ENCODE data around the gene NEK10.
"Not testable (repeated sequence)": the region's sequence is repeated elsewhere in the genome, so short reads cannot be mapped to it uniquely, and the experiment has no call there.

Gene NEK10

GRCh38 chr3:27310688-27311087 lies 58.5 kb downstream of the NEK10 start:
- DNase-seq = no peak

DNA sequence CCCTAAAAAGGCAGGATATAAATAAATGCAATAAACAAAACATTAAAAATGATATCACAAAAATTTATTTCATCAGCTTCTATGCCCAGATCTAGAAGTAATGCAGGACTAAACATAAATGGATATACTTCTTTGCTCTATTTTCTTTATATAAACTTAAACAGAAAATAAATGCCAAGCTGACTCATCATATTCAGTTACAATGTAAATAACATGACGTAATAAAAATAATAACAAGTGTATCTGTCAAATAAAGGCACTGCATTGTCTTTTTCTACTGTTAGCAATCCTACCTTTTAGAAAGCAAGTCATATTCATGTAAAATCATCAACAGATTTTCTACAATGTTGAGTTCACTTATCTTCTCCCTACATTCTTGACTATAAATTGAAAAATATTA lies 61.6 kb downstream of the NEK10 start:
- DNase-seq = no peak

DNA sequence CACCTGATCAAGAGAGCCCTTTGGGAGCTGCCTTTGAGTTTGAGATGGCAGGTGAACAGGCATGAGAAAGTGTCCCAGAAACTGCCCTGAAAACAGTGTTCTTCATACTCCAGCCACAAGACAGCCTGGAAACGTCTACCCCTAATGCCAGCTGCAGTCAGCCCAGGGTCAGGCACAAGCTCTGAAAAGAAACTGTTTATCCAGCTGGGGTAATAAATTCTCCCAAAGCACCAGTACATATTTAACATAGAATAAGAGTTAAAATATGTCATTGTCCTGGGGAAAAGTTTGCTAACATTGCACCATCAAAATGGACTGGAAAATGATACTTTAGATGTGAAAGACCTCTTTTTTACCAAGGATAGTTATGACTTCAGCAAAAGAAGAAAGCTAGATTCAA lies 66.3 kb downstream of the NEK10 start:
- DNase-seq = no peak

DNA sequence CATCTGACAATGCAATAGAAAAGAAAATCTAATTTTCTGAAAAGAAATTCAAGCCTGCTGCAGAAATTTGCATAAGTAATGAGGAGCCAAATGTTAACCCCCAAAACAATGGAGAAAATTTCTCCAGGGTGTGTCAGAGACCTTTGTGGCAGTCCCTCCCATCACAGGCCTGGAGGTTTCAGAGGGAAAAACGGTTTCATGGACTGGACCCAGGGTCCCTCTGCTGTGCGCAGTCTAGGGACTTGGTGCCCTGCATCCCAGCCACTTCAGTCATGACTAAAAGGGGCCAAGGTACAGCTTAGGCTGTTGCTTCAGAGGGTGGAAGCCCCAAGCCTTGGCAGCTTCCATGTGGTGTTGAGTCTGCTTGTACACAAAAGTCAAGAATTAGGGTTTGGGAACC lies 70.2 kb downstream of the NEK10 start:
- not testable (repeated sequence) for DNase-seq

DNA sequence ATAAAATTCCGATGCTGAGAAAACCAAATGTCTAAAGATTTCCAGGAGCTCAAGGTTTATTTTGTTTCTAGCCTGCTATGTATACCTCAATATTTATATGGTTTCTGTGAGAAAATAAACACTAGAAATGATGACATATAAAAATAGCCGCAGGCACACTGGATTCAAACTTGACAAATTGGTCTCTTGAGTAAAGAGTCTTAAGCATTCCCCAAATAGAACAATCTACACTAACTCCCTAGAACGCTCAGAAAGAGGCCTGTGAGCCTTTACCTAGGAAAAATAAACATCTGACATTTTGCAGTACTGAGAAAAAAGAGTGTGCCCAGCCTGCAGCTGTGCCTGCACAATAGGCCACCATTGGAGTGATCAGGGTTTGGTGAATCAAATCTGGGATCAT lies 75.2 kb downstream of the NEK10 start:
- peak; percentile 35 for DNase-seq

- DNase-seq = no peak
These were observed 78.4 kb downstream of the NEK10 start for GRCh38 chr3:27290760-27291159.

DNA sequence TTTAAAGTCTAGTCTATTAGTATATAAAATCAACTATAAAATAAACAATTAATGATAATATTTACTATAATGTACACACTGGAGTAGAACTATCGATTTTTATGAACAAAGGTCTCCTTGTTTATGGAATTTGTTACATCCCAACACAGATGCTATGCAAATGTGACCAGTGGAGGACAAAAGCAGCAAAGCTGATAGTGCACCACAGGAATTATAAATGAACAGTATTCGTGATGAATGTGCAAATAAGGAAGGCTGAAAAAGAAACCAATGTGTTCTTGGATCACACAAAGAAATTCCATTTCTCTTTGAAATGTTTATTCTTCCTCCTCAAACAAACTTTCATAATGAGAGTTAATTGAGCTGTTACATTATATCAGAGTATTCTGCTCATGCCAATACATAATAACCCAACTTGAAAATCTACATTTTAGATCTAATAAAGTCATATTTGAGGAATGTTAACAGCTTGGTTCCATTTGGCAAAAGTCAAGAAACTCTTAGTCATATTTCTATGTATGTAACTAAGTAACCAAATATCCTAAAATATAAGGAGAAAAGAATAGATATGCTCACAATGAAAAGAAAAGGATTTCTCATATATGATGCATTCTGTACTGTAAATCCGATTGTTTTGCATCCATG lies 79.3 kb downstream of the NEK10 start:
- DNase-seq = no peak

GRCh38 chr3:27287052-27287451 lies 82.1 kb downstream of the NEK10 start:
- no peak for DNase-seq

- DNase-seq = not testable (repeated sequence)
These were observed 82.7 kb downstream of the NEK10 start for GRCh38 chr3:27286467-27286866.

DNA sequence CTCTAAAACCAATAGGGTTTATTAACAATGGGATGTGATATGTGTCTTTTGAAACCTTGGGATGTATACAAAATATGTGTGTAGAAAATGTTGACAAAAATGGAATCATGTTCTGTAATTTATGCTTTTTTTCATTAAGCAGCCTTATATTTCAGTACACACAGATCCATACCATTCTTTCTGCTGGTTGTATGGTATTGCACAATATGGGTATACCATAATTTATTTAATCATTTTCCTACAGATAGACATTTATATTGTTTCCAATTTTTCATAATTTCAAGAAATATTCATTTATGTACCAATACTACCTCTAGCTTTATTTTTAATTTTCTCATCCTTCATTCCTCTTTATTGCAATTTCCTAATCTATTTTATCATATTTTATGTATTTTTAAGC lies 83.5 kb downstream of the NEK10 start:
- DNase-seq = no peak

- no peak for DNase-seq
These were observed 87.5 kb downstream of the NEK10 start for GRCh38 chr3:27281671-27282150.

DNA sequence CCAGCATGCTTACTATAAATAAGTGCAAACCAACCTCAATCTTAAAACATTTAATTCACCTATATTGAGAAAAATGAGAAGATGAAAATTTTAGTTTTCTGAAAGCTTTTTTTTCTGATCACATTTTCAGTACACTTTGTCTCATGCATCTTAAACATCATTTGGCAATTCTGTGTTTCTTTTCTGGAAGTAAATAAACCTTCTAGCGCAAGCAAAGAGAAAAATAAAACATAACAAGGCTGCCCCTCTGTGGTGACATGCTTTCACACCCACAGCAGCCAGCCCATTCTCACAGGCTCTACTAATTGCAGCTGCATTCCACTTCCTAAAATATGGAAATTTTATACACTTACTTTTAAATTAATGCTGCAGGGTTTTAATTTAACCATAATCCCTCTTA lies 90.1 kb downstream of the NEK10 start:
- peak; percentile 55 for DNase-seq

GRCh38 chr3:27278383-27279055 lies 90.7 kb downstream of the NEK10 start:
- DNase-seq = no peak

- no peak for DNase-seq
These were observed 93.7 kb downstream of the NEK10 start for GRCh38 chr3:27275441-27275990.

DNA sequence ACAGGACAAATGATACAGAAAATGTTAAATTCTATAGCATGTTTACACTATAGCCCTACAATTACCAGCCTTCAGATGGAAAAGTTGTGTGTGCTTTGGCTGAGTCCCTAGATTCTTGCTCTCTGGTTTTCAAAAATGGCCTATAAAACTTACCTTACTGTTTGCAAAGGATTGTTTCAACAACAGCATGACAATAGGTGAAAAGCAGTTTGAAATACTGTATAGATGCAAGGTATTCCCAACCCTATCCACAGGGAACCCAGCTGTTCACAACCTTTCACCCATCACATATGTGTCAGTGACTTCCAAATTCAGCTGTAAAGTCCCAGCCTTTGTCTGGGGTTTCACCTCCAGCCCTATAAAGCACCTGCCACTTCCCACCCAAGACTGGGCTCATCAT lies 97.3 kb downstream of the NEK10 start:
- no peak for DNase-seq

- DNase-seq = no peak
These were observed 114.3 kb downstream of the NEK10 start for GRCh38 chr3:27254896-27255295.

- DNase-seq = peak; percentile 15
These were observed 115.4 kb downstream of the NEK10 start for GRCh38 chr3:27253831-27254230.

DNA sequence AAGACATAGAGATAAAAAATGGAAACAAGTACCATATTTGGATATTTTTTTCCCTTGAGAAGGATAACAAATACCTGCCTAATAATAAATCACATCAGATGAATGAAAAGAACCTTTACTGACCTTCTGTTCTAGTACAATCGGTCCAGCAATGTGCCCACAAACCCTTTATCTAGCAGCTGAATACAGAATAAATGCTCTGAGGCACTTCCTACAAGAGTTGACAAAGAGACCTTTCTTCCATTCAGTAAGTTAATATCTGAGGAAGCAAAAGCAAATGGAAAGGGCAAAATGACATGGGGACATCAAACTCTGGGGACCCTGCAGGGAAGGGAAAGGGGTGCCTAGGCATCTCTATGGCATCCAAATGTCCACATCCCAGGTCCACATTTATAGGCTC lies 115.8 kb downstream of the NEK10 start:
- no peak for DNase-seq

- no peak for DNase-seq
These were observed 116.5 kb downstream of the NEK10 start for GRCh38 chr3:27252646-27253045.

GRCh38 chr3:27244374-27244773 lies 124.8 kb downstream of the NEK10 start:
- no peak for DNase-seq

- DNase-seq = no peak
These were observed 129.2 kb downstream of the NEK10 start for GRCh38 chr3:27239951-27240350.

- no peak for DNase-seq
These were observed 140.4 kb downstream of the NEK10 start for GRCh38 chr3:27228805-27229204.

- no peak for DNase-seq
These were observed 145.0 kb downstream of the NEK10 start for GRCh38 chr3:27224197-27224596.

GRCh38 chr3:27221264-27221932 lies 147.8 kb downstream of the NEK10 start:
- peak; percentile 2 for DNase-seq
